Bronchial epithelial cell (primary cell): ENCODE measurements around the gene FRMD3. TPM values are rescaled to one million over a fixed set of nuclear protein-coding genes. Genes with fewer than 3 reads are reported as not detected.

Experiments used
- DNase-seq: peaks from one replicate; pipeline ENCODE4 v3.0.0-alpha.2; 2010; ENCODE audit warnings: low read depth
- FAIRE-seq: peaks from 2 replicates; lab custom pipeline; 2011; peaks lifted over from hg19 to GRCh38; lab: Jason Lieb, UNC
- H3K27me3 ChIP-seq: 2 replicates; pipeline ENCODE4 v1.5.1; 2011; ENCODE audit warnings: low read length; ENCODE audit not compliant: control insufficient read depth, insufficient read depth
- H3K36me3 ChIP-seq: 2 replicates; pipeline ENCODE4 v1.5.1; 2011; ENCODE audit warnings: low read length; ENCODE audit not compliant: control insufficient read depth, insufficient read depth
- H3K4me3 ChIP-seq: 2 replicates; pipeline ENCODE4 v1.5.1; 2011; ENCODE audit warnings: mild to moderate bottlenecking, low read depth, low read length, control low read depth
- total RNA-seq: library from RNA; depleted of rRNA; stranded (reverse); fragments of >200 nt; gene quantifications from 2 replicates; pipeline ENCODE4 v1.2.1, GENCODE V29; 2014
- TF ChIP-seq, protein P1 (sequence below): IDR thresholded peaks from 2 replicates; pipeline ENCODE4 v1.5.1; 2011; ENCODE audit warnings: mild to moderate bottlenecking, moderate library complexity, low read length, control low read depth, inconsistent platforms; ENCODE audit not compliant: insufficient read depth, severe bottlenecking

FRMD3 gene
- total RNA-seq, 1 donor from 2014 or later, result under 0.01 TPM

DNA sequence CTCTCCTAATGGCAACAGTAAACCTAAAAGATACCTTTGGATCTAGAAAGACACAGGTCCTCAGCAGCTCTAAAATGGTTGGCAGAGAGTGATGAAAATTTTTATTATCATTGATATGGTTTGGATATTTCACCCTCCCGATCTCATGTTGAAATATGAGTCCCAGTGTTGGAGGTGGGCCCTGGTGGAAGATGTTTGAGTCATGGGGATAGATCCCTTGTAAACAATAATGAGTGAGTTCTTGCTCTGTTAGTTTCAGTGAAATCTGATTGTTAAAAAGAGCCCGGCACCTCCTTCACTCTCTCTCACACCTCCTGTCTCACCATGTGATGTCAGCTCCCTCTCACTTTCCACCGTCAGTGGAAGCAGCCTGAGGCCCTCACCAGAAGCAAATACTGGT is 117.7 kb downstream of the FRMD3 start:
- TF ChIP-seq, protein P1, sequence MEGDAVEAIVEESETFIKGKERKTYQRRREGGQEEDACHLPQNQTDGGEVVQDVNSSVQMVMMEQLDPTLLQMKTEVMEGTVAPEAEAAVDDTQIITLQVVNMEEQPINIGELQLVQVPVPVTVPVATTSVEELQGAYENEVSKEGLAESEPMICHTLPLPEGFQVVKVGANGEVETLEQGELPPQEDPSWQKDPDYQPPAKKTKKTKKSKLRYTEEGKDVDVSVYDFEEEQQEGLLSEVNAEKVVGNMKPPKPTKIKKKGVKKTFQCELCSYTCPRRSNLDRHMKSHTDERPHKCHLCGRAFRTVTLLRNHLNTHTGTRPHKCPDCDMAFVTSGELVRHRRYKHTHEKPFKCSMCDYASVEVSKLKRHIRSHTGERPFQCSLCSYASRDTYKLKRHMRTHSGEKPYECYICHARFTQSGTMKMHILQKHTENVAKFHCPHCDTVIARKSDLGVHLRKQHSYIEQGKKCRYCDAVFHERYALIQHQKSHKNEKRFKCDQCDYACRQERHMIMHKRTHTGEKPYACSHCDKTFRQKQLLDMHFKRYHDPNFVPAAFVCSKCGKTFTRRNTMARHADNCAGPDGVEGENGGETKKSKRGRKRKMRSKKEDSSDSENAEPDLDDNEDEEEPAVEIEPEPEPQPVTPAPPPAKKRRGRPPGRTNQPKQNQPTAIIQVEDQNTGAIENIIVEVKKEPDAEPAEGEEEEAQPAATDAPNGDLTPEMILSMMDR, result no peak
- no peak for FAIRE-seq

DNA sequence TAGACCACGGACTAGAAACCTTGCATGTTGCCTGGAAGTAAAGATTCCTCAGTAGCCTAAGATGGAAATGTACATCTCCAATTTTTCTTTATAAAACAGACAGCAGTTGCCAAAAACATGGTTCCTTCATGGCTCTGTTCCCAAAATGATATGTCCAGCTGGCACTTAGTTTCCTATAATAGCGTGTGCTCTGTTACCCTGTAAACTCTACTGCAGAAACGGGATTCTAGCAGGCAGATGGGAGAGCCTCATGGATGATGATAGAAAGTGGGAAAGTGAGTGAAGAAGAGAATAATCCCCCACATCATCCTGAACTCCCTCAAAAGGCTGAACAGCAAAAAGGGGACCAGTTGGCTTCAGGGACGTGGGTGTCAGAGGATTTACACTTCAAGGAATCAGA is 118.2 kb downstream of the FRMD3 start:
- Histone ChIP-seq H3K36me3 (no peaks in the 10 kb centered on the region), H3K4me3 (no peak overlapping the region), H3K27me3 (no peaks in the 10 kb centered on the region)
- TF ChIP-seq, protein P1, result no peak
- FAIRE-seq, result no peak
- DNase-seq, result no peak

More for the DNA sequence above, 117.7 kb downstream of the FRMD3 start:
- H3K27me3 ChIP-seq, result no peaks in the 10 kb centered on the region
- H3K36me3 ChIP-seq, result no peaks in the 10 kb centered on the region
- DNase-seq, result no peak
- no peak overlapping the region for H3K4me3 ChIP-seq

DNA sequence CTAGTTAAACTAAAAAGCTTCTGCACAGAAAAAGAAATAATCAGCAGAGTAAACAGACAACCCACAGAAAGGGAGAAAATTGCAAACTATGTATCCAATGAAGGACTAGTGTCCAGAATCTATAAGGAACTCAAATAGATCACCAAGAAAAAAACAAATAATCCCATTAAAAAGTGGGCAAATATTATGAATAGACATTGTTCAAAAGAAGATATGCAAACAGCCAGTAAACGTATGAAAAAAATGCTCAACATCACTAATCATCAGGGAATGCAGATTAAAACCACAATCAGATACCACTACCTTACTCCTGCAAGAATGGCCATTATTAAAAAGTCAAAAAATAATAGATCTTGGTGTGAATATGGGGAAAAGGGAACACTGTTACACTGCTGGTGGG is 119.9 kb downstream of the FRMD3 start:
- no peaks in the 10 kb centered on the region for H3K36me3 ChIP-seq
- DNase-seq (no peak), FAIRE-seq (no peak)
- no peaks in the 10 kb centered on the region for H3K27me3 ChIP-seq
- no peak overlapping the region for H3K4me3 ChIP-seq
- TF ChIP-seq, protein P1, result no peak

DNA sequence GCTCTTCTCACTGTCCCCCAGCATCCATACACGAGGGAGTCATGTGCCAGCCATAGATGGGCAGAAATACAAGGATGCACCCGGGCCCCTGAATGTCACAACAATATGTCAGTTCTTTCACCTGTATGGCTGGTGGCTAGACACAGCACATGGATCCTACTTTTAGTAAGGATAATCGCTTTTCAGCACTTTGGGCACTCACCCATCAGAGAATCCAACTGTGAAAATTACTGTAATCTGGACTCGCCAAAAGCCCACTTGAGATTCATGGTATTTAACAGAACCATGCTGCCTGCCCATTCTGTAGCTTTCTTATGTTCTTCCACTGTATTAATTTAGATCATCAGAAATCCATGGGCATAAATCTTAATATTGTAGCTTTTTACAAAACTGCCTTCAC is 124.8 kb downstream of the FRMD3 start:
- Histone ChIP-seq H3K36me3 (no peaks in the 10 kb centered on the region), H3K27me3 (no peaks in the 10 kb centered on the region), H3K4me3 (no peak overlapping the region)
- TF ChIP-seq, protein P1, result no peak
- DNase-seq (no peak), FAIRE-seq (no peak)

DNA sequence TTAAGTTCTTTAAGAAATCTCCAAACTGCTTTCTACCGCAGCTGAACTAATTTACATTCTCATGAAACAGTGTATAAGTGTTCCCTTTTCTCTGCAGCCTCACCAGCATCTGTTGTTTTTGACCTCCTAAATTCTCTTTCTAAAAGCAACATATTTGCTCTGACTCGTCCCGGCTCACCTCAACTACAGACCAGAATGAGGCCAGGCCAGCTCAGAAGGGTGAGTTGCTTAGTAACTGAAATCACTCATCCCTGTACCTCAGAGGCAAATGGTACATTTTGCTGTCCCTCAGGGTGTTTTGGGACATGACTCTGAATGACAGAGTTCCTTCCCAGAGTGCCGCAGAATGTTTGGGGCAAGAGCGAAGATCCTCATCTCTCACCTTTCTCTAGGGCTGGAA is 127.5 kb downstream of the FRMD3 start:
- no peak for DNase-seq
- Histone ChIP-seq H3K36me3 (no peaks in the 10 kb centered on the region), H3K4me3 (no peak overlapping the region), H3K27me3 (no peaks in the 10 kb centered on the region)
- TF ChIP-seq, protein P1, result no peak
- FAIRE-seq, result no peak

DNA sequence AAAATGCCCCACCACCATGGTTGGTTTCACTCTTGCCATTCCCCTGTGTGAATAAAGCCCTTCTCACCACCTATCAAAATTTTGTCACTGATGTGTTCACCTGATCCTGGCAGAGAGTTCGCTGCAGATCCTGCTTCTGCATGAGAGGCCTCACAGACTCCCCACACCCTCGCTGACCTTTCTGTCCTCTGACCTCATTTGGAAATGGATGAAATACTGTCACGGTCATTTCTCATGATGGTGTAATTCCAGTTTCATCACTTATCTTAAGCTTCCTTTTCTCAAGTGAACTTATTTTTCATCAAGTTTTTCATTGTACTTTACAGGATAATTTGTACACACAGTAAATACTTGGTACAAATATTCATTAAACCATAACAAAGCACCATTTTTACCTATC is 131.3 kb downstream of the FRMD3 start:
- FAIRE-seq (no peak), DNase-seq (no peak)
- Histone ChIP-seq H3K4me3 (no peak overlapping the region), H3K36me3 (no peaks in the 10 kb centered on the region), H3K27me3 (no peaks in the 10 kb centered on the region)
- TF ChIP-seq, protein P1, result no peak
